ENCODE measurements around the gene DPP6.

DPP6 gene

GRCh38 chr7:154451480-154452457 lies 399.6 kb downstream of the DPP6 start:
- DNase-seq (ENCODE audit: low read depth): no peak

- DNase-seq (ENCODE audit: low read depth): no peak
These were observed 411.6 kb downstream of the DPP6 start for GRCh38 chr7:154463794-154464193.

GRCh38 chr7:154469652-154470051 lies 417.5 kb downstream of the DPP6 start:
- DNase-seq (ENCODE audit: low read depth): no peak

GRCh38 chr7:154472343-154472742 lies 420.1 kb downstream of the DPP6 start:
- DNase-seq (ENCODE audit: low read depth): no peak

GRCh38 chr7:154473360-154473759 lies 421.2 kb downstream of the DPP6 start:
- DNase-seq (ENCODE audit: low read depth): no peak

GRCh38 chr7:154474903-154475520 lies 422.8 kb downstream of the DPP6 start:
- no peak for DNase-seq (ENCODE audit: low read depth)

GRCh38 chr7:154475864-154476263 lies 423.7 kb downstream of the DPP6 start:
- DNase-seq (ENCODE audit: low read depth): no peak

- DNase-seq (ENCODE audit: low read depth): no peak
These were observed 428.6 kb downstream of the DPP6 start for GRCh38 chr7:154480817-154481216.

- no peak for DNase-seq (ENCODE audit: low read depth)
These were observed 430.7 kb downstream of the DPP6 start for GRCh38 chr7:154482863-154483262.

- DNase-seq (ENCODE audit: low read depth): no peak
These were observed 432.2 kb downstream of the DPP6 start for GRCh38 chr7:154484406-154484805.

GRCh38 chr7:154484943-154485342 lies 432.7 kb downstream of the DPP6 start:
- no peak for DNase-seq (ENCODE audit: low read depth)

GRCh38 chr7:154489897-154490296 lies 437.7 kb downstream of the DPP6 start:
- no peak for DNase-seq (ENCODE audit: low read depth)

- DNase-seq (ENCODE audit: low read depth): no peak
These were observed 441.4 kb downstream of the DPP6 start for GRCh38 chr7:154493594-154493993.

GRCh38 chr7:154497751-154498150 lies 445.6 kb downstream of the DPP6 start:
- no peak for DNase-seq (ENCODE audit: low read depth)

- peak; percentile 24 for DNase-seq (ENCODE audit: low read depth)
These were observed 451.9 kb downstream of the DPP6 start for GRCh38 chr7:154503962-154504550.

GRCh38 chr7:154504918-154505317 lies 452.7 kb downstream of the DPP6 start:
- no peak for DNase-seq (ENCODE audit: low read depth)

- no peak for DNase-seq (ENCODE audit: low read depth)
These were observed 453.2 kb downstream of the DPP6 start for GRCh38 chr7:154505362-154505761.

- no peak for DNase-seq (ENCODE audit: low read depth)
These were observed 457.0 kb downstream of the DPP6 start for GRCh38 chr7:154509192-154509591.

- DNase-seq (ENCODE audit: low read depth): no peak
These were observed 460.1 kb downstream of the DPP6 start for GRCh38 chr7:154512121-154512833.

GRCh38 chr7:154517768-154518167 lies 465.6 kb downstream of the DPP6 start:
- DNase-seq (ENCODE audit: low read depth): no peak

- DNase-seq (ENCODE audit: low read depth): no peak
These were observed 467.0 kb downstream of the DPP6 start for GRCh38 chr7:154519229-154519628.

GRCh38 chr7:154530136-154530535 lies 477.9 kb downstream of the DPP6 start:
- DNase-seq (ENCODE audit: low read depth): no peak

All from amniotic epithelial cell (primary cell).